Activated T-helper 1 cell treated with anti-CD3 and anti-CD28 coated beads, Interleukin-2, amount 50 U/mL, for 16 hours (primary cell): ENCODE data around the gene TPD52L1.

Experiments used
- DNase-seq, 2 donors: peaks; one replicate each; pipeline ENCODE4 v3.0.0-alpha.2; 2020; ENCODE audit warnings: low read depth in 1 of 2, low spot score in 1 of 2

The TPD52L1 gene

GRCh38 chr6:125207956-125208355 is 54.4 kb downstream of the TPD52L1 start:
- no peak for DNase-seq

GRCh38 chr6:125208625-125209249 is 55.2 kb downstream of the TPD52L1 start:
- no peak for DNase-seq

- DNase-seq = no peak
Observed at GRCh38 chr6:125210667-125211066, 57.1 kb downstream of the TPD52L1 start.

- no peak for DNase-seq
Observed at GRCh38 chr6:125211352-125211751, 57.8 kb downstream of the TPD52L1 start.

GRCh38 chr6:125212377-125212776 is 58.8 kb downstream of the TPD52L1 start:
- DNase-seq = no peak

GRCh38 chr6:125213939-125214338 is 60.4 kb downstream of the TPD52L1 start:
- DNase-seq = no peak

- no peak for DNase-seq
Observed at GRCh38 chr6:125215252-125215819, 61.8 kb downstream of the TPD52L1 start.

- DNase-seq = no peak
Observed at GRCh38 chr6:125216015-125216414, 62.4 kb downstream of the TPD52L1 start.

GRCh38 chr6:125217369-125217768 is 63.8 kb downstream of the TPD52L1 start:
- DNase-seq = no peak

GRCh38 chr6:125217992-125218391 is 64.4 kb downstream of the TPD52L1 start:
- DNase-seq = no peak

GRCh38 chr6:125219361-125219895 is 65.9 kb downstream of the TPD52L1 start:
- no peak for DNase-seq

- no peak for DNase-seq
Observed at GRCh38 chr6:125220712-125221111, 67.1 kb downstream of the TPD52L1 start.

- no peak for DNase-seq
Observed at GRCh38 chr6:125222531-125223455, 69.2 kb downstream of the TPD52L1 start.

GRCh38 chr6:125224231-125224861 is 70.8 kb downstream of the TPD52L1 start:
- DNase-seq = no peak

GRCh38 chr6:125227244-125227643 is 73.7 kb downstream of the TPD52L1 start:
- no peak for DNase-seq

GRCh38 chr6:125228981-125229479 is 75.5 kb downstream of the TPD52L1 start:
- no peak for DNase-seq

- no peak for DNase-seq
Observed at GRCh38 chr6:125230674-125231073, 77.1 kb downstream of the TPD52L1 start.

GRCh38 chr6:125231133-125231532 is 77.6 kb downstream of the TPD52L1 start:
- DNase-seq = no peak

- no peak for DNase-seq
Observed at GRCh38 chr6:125231574-125232343, 78.2 kb downstream of the TPD52L1 start.

GRCh38 chr6:125232466-125232865 is 78.9 kb downstream of the TPD52L1 start:
- DNase-seq = no peak
